ENCODE measurements around the gene SH3BP5. TPM values are rescaled to one million over a fixed set of nuclear protein-coding genes. Genes with fewer than 3 reads are reported as not detected.

Gene SH3BP5
- total RNA-seq, 2 donors from 2014 or later, result 47.2 to 82.4 TPM

DNA sequence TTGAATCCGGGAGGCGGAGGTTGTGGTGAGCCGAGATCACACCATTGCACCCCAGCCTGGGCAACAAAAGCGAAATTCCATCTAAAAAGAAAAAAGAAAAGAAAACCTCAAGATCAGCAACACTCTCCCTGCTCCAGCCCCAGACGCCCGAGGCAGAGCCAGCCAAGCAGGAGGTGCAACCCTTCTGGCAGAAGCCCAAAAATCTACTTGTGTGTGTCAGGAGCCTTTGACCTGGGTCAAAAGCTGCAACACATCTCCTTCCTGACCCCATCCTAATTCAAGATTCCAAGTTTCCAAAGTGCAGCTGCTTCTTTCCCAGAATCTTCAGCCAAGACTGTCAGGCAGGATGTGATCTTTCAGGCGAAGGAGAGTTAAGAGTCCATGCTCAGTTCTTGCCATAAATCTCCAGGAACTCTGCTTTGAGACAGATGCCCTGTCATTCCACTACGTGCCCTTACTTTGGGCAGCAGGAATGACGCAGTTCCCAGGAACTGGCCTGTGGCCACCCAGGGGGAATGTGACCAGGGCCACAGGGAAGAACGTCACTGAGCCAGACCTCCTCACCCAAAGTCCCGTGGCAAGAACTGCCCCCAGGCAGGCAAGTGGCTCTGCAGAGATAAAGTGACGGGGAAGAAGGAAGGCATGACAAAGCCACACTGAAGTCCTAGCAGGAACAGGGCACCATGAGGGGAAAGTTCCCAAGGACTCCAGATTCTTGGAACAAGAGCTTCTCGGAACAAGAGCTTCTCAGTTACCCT lies 39.4 kb downstream of the SH3BP5 start:
- Histone ChIP-seq H3K4me1 (ENCODE audit: control insufficient read depth in 1 of 2, low read depth in 2 of 2) (peaks cover 31 to 64% of the 10 kb centered on the region in 2 donors), H3K27me3 (replicated peaks; ENCODE audit: insufficient read depth) (no peaks in the 10 kb centered on the region), H3K27ac (peak overlapping the region; percentile 74 to 87), H3K4me3 (peak overlapping the region; percentile 29), H3K9me3 (no peaks in the 10 kb centered on the region), H3K36me3 (no peaks in the 10 kb centered on the region)
- DNase-seq (ENCODE audit: low spot score) (no peak), ATAC-seq (ENCODE audit: insufficient number of reproducible peaks, low FRiP score, low read depth) (peak; percentile 56)
- TF ChIP-seq, protein P1, sequence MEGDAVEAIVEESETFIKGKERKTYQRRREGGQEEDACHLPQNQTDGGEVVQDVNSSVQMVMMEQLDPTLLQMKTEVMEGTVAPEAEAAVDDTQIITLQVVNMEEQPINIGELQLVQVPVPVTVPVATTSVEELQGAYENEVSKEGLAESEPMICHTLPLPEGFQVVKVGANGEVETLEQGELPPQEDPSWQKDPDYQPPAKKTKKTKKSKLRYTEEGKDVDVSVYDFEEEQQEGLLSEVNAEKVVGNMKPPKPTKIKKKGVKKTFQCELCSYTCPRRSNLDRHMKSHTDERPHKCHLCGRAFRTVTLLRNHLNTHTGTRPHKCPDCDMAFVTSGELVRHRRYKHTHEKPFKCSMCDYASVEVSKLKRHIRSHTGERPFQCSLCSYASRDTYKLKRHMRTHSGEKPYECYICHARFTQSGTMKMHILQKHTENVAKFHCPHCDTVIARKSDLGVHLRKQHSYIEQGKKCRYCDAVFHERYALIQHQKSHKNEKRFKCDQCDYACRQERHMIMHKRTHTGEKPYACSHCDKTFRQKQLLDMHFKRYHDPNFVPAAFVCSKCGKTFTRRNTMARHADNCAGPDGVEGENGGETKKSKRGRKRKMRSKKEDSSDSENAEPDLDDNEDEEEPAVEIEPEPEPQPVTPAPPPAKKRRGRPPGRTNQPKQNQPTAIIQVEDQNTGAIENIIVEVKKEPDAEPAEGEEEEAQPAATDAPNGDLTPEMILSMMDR (IDR thresholded peaks at IDR 0.05), result no peak

GRCh38 chr3:15291589-15292541 lies 40.5 kb downstream of the SH3BP5 start:
- Histone ChIP-seq H3K27ac (peak overlapping the region; percentile 74 to 87), H3K4me3 (peak overlapping the region; percentile 29), H3K36me3 (no peaks in the 10 kb centered on the region), H3K4me1 (ENCODE audit: control insufficient read depth in 1 of 2, low read depth in 2 of 2) (peaks cover 37 to 68% of the 10 kb centered on the region in 2 donors), H3K27me3 (replicated peaks; ENCODE audit: insufficient read depth) (no peaks in the 10 kb centered on the region), H3K9me3 (no peaks in the 10 kb centered on the region)
- DNase-seq (ENCODE audit: low spot score) (no peak), ATAC-seq (ENCODE audit: insufficient number of reproducible peaks, low FRiP score, low read depth) (no peak)
- TF ChIP-seq, protein P1 (IDR thresholded peaks at IDR 0.05), result no peak

- H3K36me3 ChIP-seq, result no peaks in the 10 kb centered on the region
- peak overlapping the region; percentile 74 to 87 for H3K27ac ChIP-seq
- no peak overlapping the region for H3K4me3 ChIP-seq
- DNase-seq (ENCODE audit: low spot score) (no peak), ATAC-seq (ENCODE audit: insufficient number of reproducible peaks, low FRiP score, low read depth) (no peak)
- no peaks in the 10 kb centered on the region for H3K9me3 ChIP-seq
- H3K4me1 ChIP-seq (ENCODE audit: control insufficient read depth in 1 of 2, low read depth in 2 of 2), result peaks cover 39 to 79% of the 10 kb centered on the region in 2 donors
- TF ChIP-seq, protein P1 (IDR thresholded peaks at IDR 0.05), result no peak
- H3K27me3 ChIP-seq (replicated peaks; ENCODE audit: insufficient read depth), result no peaks in the 10 kb centered on the region
Measured at GRCh38 chr3:15290736-15291135, 41.6 kb downstream of the SH3BP5 start.

- peaks cover 39 to 75% of the 10 kb centered on the region in 2 donors for H3K4me1 ChIP-seq (ENCODE audit: control insufficient read depth in 1 of 2, low read depth in 2 of 2)
- H3K9me3 ChIP-seq, result no peaks in the 10 kb centered on the region
- H3K36me3 ChIP-seq, result no peaks in the 10 kb centered on the region
- no peak overlapping the region for H3K27ac ChIP-seq
- no peak for DNase-seq (ENCODE audit: low spot score)
- TF ChIP-seq, protein P1 (IDR thresholded peaks at IDR 0.05), result no peak
- ATAC-seq (ENCODE audit: insufficient number of reproducible peaks, low FRiP score, low read depth), result no peak
- H3K27me3 ChIP-seq (replicated peaks; ENCODE audit: insufficient read depth), result no peaks in the 10 kb centered on the region
- H3K4me3 ChIP-seq, result no peak overlapping the region
Measured at GRCh38 chr3:15289661-15290060, 42.7 kb downstream of the SH3BP5 start.
